PC-9 (cell line): Measurements from ENCODE around the gene PCDHGA7. TPM values are rescaled to one million over a fixed set of nuclear protein-coding genes. Genes with fewer than 3 reads are reported as not detected.
A peak's percentile ranks its signal among the peaks of the same experiment; 100 is the strongest.
"Not testable (repeated sequence)": the region's sequence is repeated elsewhere in the genome, so short reads cannot be mapped to it uniquely, and the experiment has no call there.

Source experiments
- BruUV-seq: library from RNA; stranded (reverse); fragments of 400-500 nt; replicated peaks from 2 replicates; lab custom pipeline; 2021; lab: Mats Ljungman, UMichigan
- CTCF ChIA-PET: fragments of 300-600 bp; sonication (Branson Sonifier 250); formaldehyde crosslinking; loops from one replicate; lab custom pipeline; 2022; ENCODE audit warnings: antibody characterized with exemption; lab: Charles Lee
- POLR2A ChIA-PET: fragments of 300-600 bp; sonication (Branson Sonifier 250); formaldehyde crosslinking; loops from one replicate; lab custom pipeline; 2022; ENCODE audit warnings: antibody characterized with exemption; ENCODE audit not compliant: unreplicated experiment; lab: Charles Lee
- DNase-seq, 2 experiments: peaks; one replicate each; pipeline versions ENCODE4 v3.0.0 to v3.0.0-alpha.2; 2015 to 2022; ENCODE audit warnings: mixed read lengths in 1 of 2
- H2AFZ ChIP-seq: fragments of 200-600 bp; sonication (generic); 2 replicates; pipeline ENCODE4 v1.8.1; 2017; ENCODE audit warnings: antibody characterized with exemption
- H3F3A ChIP-seq: fragments of 200-600 bp; sonication (generic); 2 replicates; pipeline ENCODE4 v1.8.1; 2017; ENCODE audit warnings: antibody characterized with exemption, mild to moderate bottlenecking, low read depth; ENCODE audit not compliant: insufficient read depth
- H3K27ac ChIP-seq: fragments of 200-600 bp; sonication (generic); 2 replicates; pipeline ENCODE4 v1.6.1; 2016; ENCODE audit warnings: mixed run types
- H3K27me3 ChIP-seq: fragments of 200-600 bp; sonication (generic); 2 replicates; pipeline ENCODE4 v1.6.1; 2016; ENCODE audit warnings: low read depth, mixed run types; ENCODE audit not compliant: insufficient read depth
- H3K36me3 ChIP-seq: fragments of 200-600 bp; sonication (generic); 2 replicates; pipeline ENCODE4 v1.6.1; 2016; ENCODE audit warnings: low read depth, mixed run types
- H3K4me1 ChIP-seq: fragments of 200-600 bp; sonication (generic); replicated peaks from 2 replicates; pipeline ENCODE4 v1.6.1; 2016; ENCODE audit warnings: mixed run types; ENCODE audit not compliant: insufficient read depth
- H3K4me2 ChIP-seq: fragments of 200-600 bp; sonication (generic); 2 replicates; pipeline ENCODE4 v1.6.1; 2017; ENCODE audit warnings: mixed run types
- H3K4me3 ChIP-seq: fragments of 200-600 bp; sonication (generic); 2 replicates; pipeline ENCODE4 v1.6.1; 2016; ENCODE audit warnings: mixed run types
- H3K79me2 ChIP-seq: fragments of 200-600 bp; sonication (generic); 2 replicates; pipeline ENCODE4 v1.6.1; 2017; ENCODE audit warnings: low read depth, mixed run types
- H3K9me2 ChIP-seq: fragments of 200-600 bp; sonication (generic); 2 replicates; pipeline ENCODE4 v1.8.1; 2017; ENCODE audit warnings: mild to moderate bottlenecking; ENCODE audit not compliant: insufficient read depth
- H3K9me3 ChIP-seq: fragments of 200-600 bp; sonication (generic); 2 replicates; pipeline ENCODE4 v1.8.1; 2016; ENCODE audit warnings: low read depth; ENCODE audit not compliant: insufficient read depth
- H4K20me1 ChIP-seq: fragments of 200-600 bp; sonication (generic); 2 replicates; pipeline ENCODE4 v1.8.1; 2017; ENCODE audit not compliant: insufficient read depth
- CTCF ChIP-seq: fragments of 200-600 bp; sonication (generic); conservative IDR thresholded peaks from 2 replicates; pipeline ENCODE4 v1.6.1; 2017; ENCODE audit warnings: mixed run types, antibody characterized with exemption, mild to moderate bottlenecking, moderate library complexity
- EZH2 ChIP-seq: fragments of 200-600 bp; sonication (generic); IDR thresholded peaks from 2 replicates; pipeline ENCODE4 v1.8.0; 2017; ENCODE audit warnings: antibody characterized with exemption, low read depth
- intact Hi-C: fragments of 100-400 bp; cut with micrococcal nuclease; formaldehyde crosslinking; loops from one replicate; pipeline ENCODE4 v1.10.0; 2022; ENCODE audit not compliant: unreplicated experiment
- total RNA-seq: library from RNA; stranded (reverse); gene quantifications from 2 replicates; pipeline ENCODE4 v1.2.3, GENCODE V29; 2021

PCDHGA7 gene
- total RNA-seq, 1 experiment from 2014 or later: not detected

- Histone ChIP-seq H3K79me2 (no peaks in the 10 kb centered on the region), H2AFZ (no peak overlapping the region), H3K27ac (no peak overlapping the region), H3K9me3 (peaks cover 4% of the 10 kb centered on the region; the same call in 1 of the 2 replicates), H3K27me3 (no peaks in the 10 kb centered on the region), H3K4me3 (no peak overlapping the region), H4K20me1 (no peaks in the 10 kb centered on the region), H3K9me2 (no peaks in the 10 kb centered on the region), H3F3A (no peaks in the 10 kb centered on the region), H3K36me3 (no peaks in the 10 kb centered on the region), H3K4me2 (no peak overlapping the region), H3K4me1 (no peaks in the 10 kb centered on the region)
- TF ChIP-seq CTCF (no peak), EZH2 (no peak)
- DNase-seq: no peak
- ChIA-PET POLR2A (no interaction called here), CTCF (no interaction called here)
- BruUV-seq: no TSS peak
- intact Hi-C loops: no loop called here
Observed at GRCh38 chr5:141345327-141345726, 37.2 kb upstream of the PCDHGA7 start.

DNA sequence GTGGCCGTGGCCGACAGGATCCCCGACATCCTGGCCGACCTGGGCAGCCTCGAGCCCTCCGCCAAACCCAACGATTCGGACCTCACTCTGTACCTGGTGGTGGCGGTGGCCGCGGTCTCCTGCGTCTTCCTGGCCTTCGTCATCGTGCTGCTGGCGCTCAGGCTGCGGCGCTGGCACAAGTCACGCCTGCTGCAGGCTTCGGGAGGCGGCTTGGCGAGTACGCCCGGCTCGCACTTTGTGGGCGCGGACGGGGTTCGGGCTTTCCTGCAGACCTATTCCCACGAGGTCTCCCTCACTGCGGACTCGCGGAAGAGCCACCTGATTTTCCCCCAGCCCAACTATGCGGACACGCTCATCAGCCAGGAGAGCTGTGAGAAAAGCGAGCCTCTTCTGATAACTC lies 36.5 kb upstream of the PCDHGA7 start:
- CTCF ChIA-PET, H3K79me2 ChIP-seq, H4K20me1 ChIP-seq, H3K9me2 ChIP-seq, H3F3A ChIP-seq, H3K4me2 ChIP-seq, H2AFZ ChIP-seq, H3K4me1 ChIP-seq, DNase-seq, H3K4me3 ChIP-seq, H3K27me3 ChIP-seq, H3K9me3 ChIP-seq, H3K36me3 ChIP-seq, intact Hi-C loops, H3K27ac ChIP-seq, BruUV-seq: not testable (repeated sequence)
- POLR2A ChIA-PET: interaction anchor here (0.6 kb wide), 1 partner anchor 175 kb away, joined by 4 read pairs; no protein-coding TSS in a partner anchor

GRCh38 chr5:141349917-141350619 lies 32.5 kb upstream of the PCDHGA7 start, which contains the start of gene PCDHGB1:
TSS of gene PCDHGB1 (plus strand) at chr5:141350099. CDS start at chr5:141350261, 162 bp downstream.
- Histone ChIP-seq H4K20me1 (no peaks in the 10 kb centered on the region), H3K4me2 (no peak within 1 kb of the TSS), H3K9me3 (no peaks in the 10 kb centered on the region), H3K4me3 (no peak within 1 kb of the TSS), H3K79me2 (no peaks in the 10 kb centered on the region), H3K36me3 (no peaks in the 10 kb centered on the region), H3K4me1 (no peaks in the 10 kb centered on the region), H2AFZ (peak within 1 kb of the TSS; percentile 60; the same call in 1 of the 2 replicates), H3K9me2 (no peaks in the 10 kb centered on the region), H3K27ac (no peak within 1 kb of the TSS), H3K27me3 (no peaks in the 10 kb centered on the region), H3F3A (no peaks in the 10 kb centered on the region)
- POLR2A ChIA-PET: no interaction called here
- TF ChIP-seq CTCF: peak; percentile 44
- TF ChIP-seq EZH2: no peak
- CTCF ChIA-PET: no interaction called here
- intact Hi-C loops: loop anchor here (5.0 kb wide), 1 partner anchor 212 kb away; no protein-coding TSS in a partner anchor
- peak in 1 of 2 experiments; percentile 33 for DNase-seq
- BruUV-seq: no TSS peak
